ENCODE measurements around the gene TTLL7.

TTLL7 gene

GRCh38 chr1:84000954-84001495 is 2.1 kb upstream of the TTLL7 start:
- no peaks in the 10 kb centered on the region for H3K36me3 ChIP-seq (ENCODE audit: control insufficient read depth in 1 of 2, insufficient read depth in 2 of 2, low read depth in 1 of 2, low read length in 2 of 2)
- H3K23ac ChIP-seq (ENCODE audit: low read length in 2 of 2) = no peak overlapping the region
- no peak overlapping the region for H3K4me2 ChIP-seq (ENCODE audit: low read length, poor library complexity, severe bottlenecking)
- no peak overlapping the region for H4K8ac ChIP-seq (ENCODE audit: low read length)
- no peaks in the 10 kb centered on the region for H3K9me3 ChIP-seq (ENCODE audit: control insufficient read depth, low read length)
- H3K18ac ChIP-seq (ENCODE audit: low read depth in 1 of 2, low read length in 2 of 2) = no peak overlapping the region
- H2BK5ac ChIP-seq (ENCODE audit: low read depth, low read length, poor library complexity, severe bottlenecking) = no peak overlapping the region
- H2BK12ac ChIP-seq (ENCODE audit: low read length in 2 of 2) = no peak overlapping the region
- no peak overlapping the region for H4K91ac ChIP-seq (ENCODE audit: low read length)
- no peaks in the 10 kb centered on the region for H3K27me3 ChIP-seq (ENCODE audit: control insufficient read depth in 1 of 2, insufficient read depth in 1 of 2, low read length in 2 of 2)
- H3K4me3 ChIP-seq (ENCODE audit: insufficient read depth in 1 of 2, low read depth in 1 of 2, low read length in 2 of 2) = no peak overlapping the region
- 75% methylated on average over 4 of the region's 4 CpGs for WGBS
- H2BK15ac ChIP-seq (ENCODE audit: low read depth, poor library complexity, severe bottlenecking) = no peak overlapping the region
- no peak overlapping the region for H2BK120ac ChIP-seq (ENCODE audit: low read depth, low read length)
- no peak overlapping the region for H3K4ac ChIP-seq (ENCODE audit: low read depth in 1 of 2, low read length in 2 of 2)
- H3K14ac ChIP-seq (ENCODE audit: low read length in 2 of 2) = no peak overlapping the region
- H2AK5ac ChIP-seq (ENCODE audit: low read length, severe bottlenecking) = no peak overlapping the region
- peaks cover 4% of the 10 kb centered on the region for H3K4me1 ChIP-seq (ENCODE audit: control insufficient read depth, insufficient read depth, low read depth, low read length)
- DNase-seq = peak; percentile 26
- H3K9ac ChIP-seq (ENCODE audit: low read length) = no peak overlapping the region
- H3K27ac ChIP-seq (ENCODE audit: low read length, poor library complexity, severe bottlenecking) = no peak overlapping the region
- H3K79me1 ChIP-seq (replicated peaks; ENCODE audit: low read length, poor library complexity, severe bottlenecking) = peaks cover 6% of the 10 kb centered on the region
- H2AFZ ChIP-seq (ENCODE audit: low read depth, low read length) = no peak overlapping the region

GRCh38 chr1:84000196-84000885 is 1.4 kb upstream of the TTLL7 start:
- no peak for DNase-seq
- Histone ChIP-seq H2BK120ac (ENCODE audit: low read depth, low read length) (no peak overlapping the region), H3K36me3 (ENCODE audit: control insufficient read depth in 1 of 2, insufficient read depth in 2 of 2, low read depth in 1 of 2, low read length in 2 of 2) (no peaks in the 10 kb centered on the region), H2BK5ac (ENCODE audit: low read depth, low read length, poor library complexity, severe bottlenecking) (no peak overlapping the region), H3K27me3 (ENCODE audit: control insufficient read depth in 1 of 2, insufficient read depth in 1 of 2, low read length in 2 of 2) (no peaks in the 10 kb centered on the region), H3K18ac (ENCODE audit: low read depth in 1 of 2, low read length in 2 of 2) (no peak overlapping the region), H4K91ac (ENCODE audit: low read length) (no peak overlapping the region), H2BK12ac (ENCODE audit: low read length in 2 of 2) (no peak overlapping the region), H3K79me1 (replicated peaks; ENCODE audit: low read length, poor library complexity, severe bottlenecking) (peaks cover 7% of the 10 kb centered on the region), H3K9ac (ENCODE audit: low read length) (no peak overlapping the region), H3K4me2 (ENCODE audit: low read length, poor library complexity, severe bottlenecking) (no peak overlapping the region), H3K4me3 (ENCODE audit: insufficient read depth in 1 of 2, low read depth in 1 of 2, low read length in 2 of 2) (no peak overlapping the region), H3K9me3 (ENCODE audit: control insufficient read depth, low read length) (no peaks in the 10 kb centered on the region), H2AFZ (ENCODE audit: low read depth, low read length) (no peak overlapping the region), H3K4me1 (ENCODE audit: control insufficient read depth, insufficient read depth, low read depth, low read length) (peaks cover 4% of the 10 kb centered on the region), H4K8ac (ENCODE audit: low read length) (no peak overlapping the region), H2BK15ac (ENCODE audit: low read depth, poor library complexity, severe bottlenecking) (no peak overlapping the region), H2AK5ac (ENCODE audit: low read length, severe bottlenecking) (no peak overlapping the region), H3K23ac (ENCODE audit: low read length in 2 of 2) (no peak overlapping the region), H3K27ac (ENCODE audit: low read length, poor library complexity, severe bottlenecking) (no peak overlapping the region), H3K4ac (ENCODE audit: low read depth in 1 of 2, low read length in 2 of 2) (no peak overlapping the region), H3K14ac (ENCODE audit: low read length in 2 of 2) (no peak overlapping the region)
- WGBS = 91% methylated on average over 8 of the region's 8 CpGs

GRCh38 chr1:83999316-83999819 is 436 bp upstream of the TTLL7 start:
- Histone ChIP-seq H3K4me2 (ENCODE audit: low read length, poor library complexity, severe bottlenecking) (peak overlapping the region; percentile 99), H3K4me3 (ENCODE audit: insufficient read depth in 1 of 2, low read depth in 1 of 2, low read length in 2 of 2) (peak overlapping the region; percentile 83 to 92), H3K79me1 (replicated peaks; ENCODE audit: low read length, poor library complexity, severe bottlenecking) (peaks cover 13% of the 10 kb centered on the region), H2BK120ac (ENCODE audit: low read depth, low read length) (peak overlapping the region; percentile 100), H3K4ac (ENCODE audit: low read depth in 1 of 2, low read length in 2 of 2) (peak overlapping the region; percentile 54 to 85), H2BK12ac (ENCODE audit: low read length in 2 of 2) (peak overlapping the region; percentile 94 to 96), H3K36me3 (ENCODE audit: control insufficient read depth in 1 of 2, insufficient read depth in 2 of 2, low read depth in 1 of 2, low read length in 2 of 2) (no peaks in the 10 kb centered on the region), H3K18ac (ENCODE audit: low read depth in 1 of 2, low read length in 2 of 2) (peak overlapping the region; percentile 84 to 95), H3K27me3 (ENCODE audit: control insufficient read depth in 1 of 2, insufficient read depth in 1 of 2, low read length in 2 of 2) (no peaks in the 10 kb centered on the region), H4K8ac (ENCODE audit: low read length) (peak overlapping the region; percentile 90), H3K9me3 (ENCODE audit: control insufficient read depth, low read length) (no peaks in the 10 kb centered on the region), H3K27ac (ENCODE audit: low read length, poor library complexity, severe bottlenecking) (peak overlapping the region; percentile 48), H2BK5ac (ENCODE audit: low read depth, low read length, poor library complexity, severe bottlenecking) (peak overlapping the region; percentile 89), H3K14ac (ENCODE audit: low read length in 2 of 2) (peak overlapping the region in 1 of 2 experiments; percentile 82), H4K91ac (ENCODE audit: low read length) (peak overlapping the region; percentile 98), H3K9ac (ENCODE audit: low read length) (peak overlapping the region; percentile 97), H3K4me1 (ENCODE audit: control insufficient read depth, insufficient read depth, low read depth, low read length) (peaks cover 4% of the 10 kb centered on the region), H3K23ac (ENCODE audit: low read length in 2 of 2) (no peak overlapping the region), H2AFZ (ENCODE audit: low read depth, low read length) (peak overlapping the region; percentile 99), H2BK15ac (ENCODE audit: low read depth, poor library complexity, severe bottlenecking) (peak overlapping the region; percentile 99), H2AK5ac (ENCODE audit: low read length, severe bottlenecking) (no peak overlapping the region)
- DNase-seq = peak; percentile 87
- 6% methylated on average over 22 of the region's 26 CpGs for WGBS

- no peak overlapping the region for H2AK5ac ChIP-seq (ENCODE audit: low read length, severe bottlenecking)
- no peak for DNase-seq
- H2BK15ac ChIP-seq (ENCODE audit: low read depth, poor library complexity, severe bottlenecking) = no peak overlapping the region
- no peak overlapping the region for H4K91ac ChIP-seq (ENCODE audit: low read length)
- H3K23ac ChIP-seq (ENCODE audit: low read length in 2 of 2) = no peak overlapping the region
- H3K18ac ChIP-seq (ENCODE audit: low read depth in 1 of 2, low read length in 2 of 2) = peak overlapping the region in 1 of 2 experiments; percentile 84
- H3K36me3 ChIP-seq (ENCODE audit: control insufficient read depth in 1 of 2, insufficient read depth in 2 of 2, low read depth in 1 of 2, low read length in 2 of 2) = no peaks in the 10 kb centered on the region
- H2BK12ac ChIP-seq (ENCODE audit: low read length in 2 of 2) = no peak overlapping the region
- H3K4me2 ChIP-seq (ENCODE audit: low read length, poor library complexity, severe bottlenecking) = peak overlapping the region; percentile 99
- H3K27me3 ChIP-seq (ENCODE audit: control insufficient read depth in 1 of 2, insufficient read depth in 1 of 2, low read length in 2 of 2) = no peaks in the 10 kb centered on the region
- H3K9me3 ChIP-seq (ENCODE audit: control insufficient read depth, low read length) = no peaks in the 10 kb centered on the region
- no CpG with 5 or more reads among the region's 4 CpGs for WGBS
- peak overlapping the region; percentile 97 for H3K9ac ChIP-seq (ENCODE audit: low read length)
- peaks cover 21% of the 10 kb centered on the region for H3K79me1 ChIP-seq (replicated peaks; ENCODE audit: low read length, poor library complexity, severe bottlenecking)
- H3K4ac ChIP-seq (ENCODE audit: low read depth in 1 of 2, low read length in 2 of 2) = no peak overlapping the region
- peaks cover 4% of the 10 kb centered on the region for H3K4me1 ChIP-seq (ENCODE audit: control insufficient read depth, insufficient read depth, low read depth, low read length)
- H2BK5ac ChIP-seq (ENCODE audit: low read depth, low read length, poor library complexity, severe bottlenecking) = no peak overlapping the region
- no peak overlapping the region for H3K27ac ChIP-seq (ENCODE audit: low read length, poor library complexity, severe bottlenecking)
- no peak overlapping the region for H2AFZ ChIP-seq (ENCODE audit: low read depth, low read length)
- no peak overlapping the region for H3K14ac ChIP-seq (ENCODE audit: low read length in 2 of 2)
- H3K4me3 ChIP-seq (ENCODE audit: insufficient read depth in 1 of 2, low read depth in 1 of 2, low read length in 2 of 2) = peak overlapping the region; percentile 83 to 92
- no peak overlapping the region for H4K8ac ChIP-seq (ENCODE audit: low read length)
- H2BK120ac ChIP-seq (ENCODE audit: low read depth, low read length) = no peak overlapping the region
Measured at GRCh38 chr1:83998205-83998497, 781 bp downstream of the TTLL7 start.

Data from mesenchymal stem cell (in vitro differentiated cells and primary cell).